Thoracic aorta (tissue), 2 donors: ENCODE data around the gene CCDC40. TPM values are rescaled to one million over a fixed set of nuclear protein-coding genes. Genes with fewer than 3 reads are reported as not detected.

Experiments
- ATAC-seq: fragments of 150-250 bp; one replicate; pipeline ENCODE4 v1.8.0; 2017; ENCODE audit warnings: low read depth; ENCODE audit not compliant: insufficient number of reproducible peaks, low FRiP score
- DNase-seq: peaks from one replicate; pipeline ENCODE4 v3.0.0-alpha.2; 2020; ENCODE audit warnings: low spot score
- H3K27ac ChIP-seq, 2 donors: fragments of 200-600 bp; sonication (generic); 1 replicate in 1 of 2; 2 replicates in 1 of 2; pipeline ENCODE4 v1.5.1; 2016; ENCODE audit warnings: mild to moderate bottlenecking in 2 of 2, moderate library complexity in 2 of 2
- H3K27me3 ChIP-seq: fragments of 200-600 bp; sonication (generic); replicated peaks from 2 replicates; pipeline ENCODE4 v1.6.0; 2016; ENCODE audit warnings: mild to moderate bottlenecking; ENCODE audit not compliant: insufficient read depth
- H3K36me3 ChIP-seq: fragments of 200-600 bp; sonication (generic); one replicate; pipeline ENCODE4 v1.5.1; 2016
- H3K4me1 ChIP-seq, 2 donors: fragments of 200-600 bp; sonication (generic); 1 replicate in 1 of 2; 2 replicates in 1 of 2; pipeline versions ENCODE4 v1.5.1 to v1.6.0; 2016; ENCODE audit warnings: low read depth in 2 of 2, mild to moderate bottlenecking in 1 of 2; ENCODE audit not compliant: control insufficient read depth in 1 of 2
- H3K4me3 ChIP-seq: fragments of 200-600 bp; sonication (generic); 2 replicates; pipeline ENCODE4 v1.5.1; 2016; ENCODE audit warnings: mild to moderate bottlenecking
- H3K9me3 ChIP-seq: fragments of 200-600 bp; sonication (generic); 2 replicates; pipeline ENCODE4 v1.5.1; 2016
- total RNA-seq, 2 donors: library from RNA; depleted of rRNA; stranded (reverse); fragments of >200 nt; gene quantifications; one replicate each; pipeline versions ENCODE4 v1.1.0 to v1.2.3, GENCODE V29; 2016
- TF ChIP-seq, protein P1 (sequence below): fragments of 200-600 bp; sonication (generic); IDR thresholded peaks from one replicate; pipeline ENCODE4 v1.5.1; 2019; ENCODE audit warnings: antibody characterized with exemption

CCDC40 gene
- total RNA-seq, 2 donors from 2014 or later = 4.4 to 6.5 TPM

- TF ChIP-seq, protein P1, sequence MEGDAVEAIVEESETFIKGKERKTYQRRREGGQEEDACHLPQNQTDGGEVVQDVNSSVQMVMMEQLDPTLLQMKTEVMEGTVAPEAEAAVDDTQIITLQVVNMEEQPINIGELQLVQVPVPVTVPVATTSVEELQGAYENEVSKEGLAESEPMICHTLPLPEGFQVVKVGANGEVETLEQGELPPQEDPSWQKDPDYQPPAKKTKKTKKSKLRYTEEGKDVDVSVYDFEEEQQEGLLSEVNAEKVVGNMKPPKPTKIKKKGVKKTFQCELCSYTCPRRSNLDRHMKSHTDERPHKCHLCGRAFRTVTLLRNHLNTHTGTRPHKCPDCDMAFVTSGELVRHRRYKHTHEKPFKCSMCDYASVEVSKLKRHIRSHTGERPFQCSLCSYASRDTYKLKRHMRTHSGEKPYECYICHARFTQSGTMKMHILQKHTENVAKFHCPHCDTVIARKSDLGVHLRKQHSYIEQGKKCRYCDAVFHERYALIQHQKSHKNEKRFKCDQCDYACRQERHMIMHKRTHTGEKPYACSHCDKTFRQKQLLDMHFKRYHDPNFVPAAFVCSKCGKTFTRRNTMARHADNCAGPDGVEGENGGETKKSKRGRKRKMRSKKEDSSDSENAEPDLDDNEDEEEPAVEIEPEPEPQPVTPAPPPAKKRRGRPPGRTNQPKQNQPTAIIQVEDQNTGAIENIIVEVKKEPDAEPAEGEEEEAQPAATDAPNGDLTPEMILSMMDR = no peak
- no peak for DNase-seq
- Histone ChIP-seq H3K9me3 (no peaks in the 10 kb centered on the region), H3K4me3 (no peak overlapping the region), H3K4me1 (no peaks in the 10 kb centered on the region), H3K27ac (no peak overlapping the region), H3K36me3 (peaks cover 22% of the 10 kb centered on the region), H3K27me3 (no peaks in the 10 kb centered on the region)
- no peak for ATAC-seq
Measured at GRCh38 chr17:80130992-80131391, 94.5 kb downstream of the CCDC40 start.

DNA sequence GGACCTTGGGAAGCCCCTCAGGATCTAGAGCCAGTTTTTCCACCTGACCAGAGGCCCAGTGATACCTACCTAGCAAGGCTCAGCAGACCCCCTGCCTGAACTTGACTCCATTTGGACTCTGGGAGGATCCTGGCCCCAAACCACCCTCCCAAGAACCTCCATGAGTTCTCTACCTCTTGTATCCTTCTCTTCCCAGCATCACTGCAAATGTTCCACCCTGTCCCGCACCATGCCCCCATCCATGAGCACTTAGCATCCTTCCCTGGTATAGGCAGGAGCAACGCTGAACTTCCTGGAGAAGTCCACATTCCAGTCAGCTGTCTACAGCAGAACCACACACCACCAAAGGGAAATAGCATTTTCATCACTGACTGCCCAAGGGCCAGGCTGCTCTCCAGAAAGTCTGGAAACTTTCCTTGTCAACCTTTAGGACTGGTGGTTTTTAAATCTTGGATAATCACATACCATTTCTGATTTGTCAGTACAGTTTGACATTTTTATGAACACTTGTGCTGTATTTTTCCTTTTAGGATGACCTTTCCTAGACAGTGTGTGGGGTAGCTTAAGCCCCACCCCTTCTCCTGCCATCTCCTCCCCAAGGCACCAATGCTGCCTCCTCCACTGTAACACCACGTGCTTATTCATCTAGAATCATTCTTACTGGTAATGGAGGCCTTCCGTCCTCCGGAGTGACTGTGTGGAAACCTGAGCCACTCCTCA is 96.6 kb downstream of the CCDC40 start:
- Histone ChIP-seq H3K27ac (no peak overlapping the region), H3K4me1 (no peaks in the 10 kb centered on the region), H3K27me3 (no peaks in the 10 kb centered on the region), H3K4me3 (no peak overlapping the region), H3K36me3 (peaks cover 39% of the 10 kb centered on the region), H3K9me3 (no peaks in the 10 kb centered on the region)
- ATAC-seq (no peak), DNase-seq (no peak)
- TF ChIP-seq, protein P1 = no peak

DNA sequence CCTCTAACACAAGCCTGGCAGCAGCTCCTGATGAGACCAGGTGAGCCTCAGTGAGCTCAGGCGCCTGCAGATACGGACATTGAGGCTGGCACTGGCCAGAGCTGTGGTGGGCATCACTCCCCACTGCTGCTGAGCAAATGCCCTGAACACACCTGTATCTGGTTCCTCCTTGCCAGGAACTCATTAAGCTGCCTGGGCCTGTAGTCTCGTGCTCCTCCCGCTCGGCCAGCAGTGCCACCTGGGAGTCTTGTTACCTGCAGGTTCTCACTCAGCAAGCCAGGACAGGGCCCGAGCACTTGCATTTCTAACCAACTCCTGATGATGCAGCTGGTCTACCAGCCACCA is 97.2 kb downstream of the CCDC40 start:
- ATAC-seq (no peak), DNase-seq (no peak)
- Histone ChIP-seq H3K9me3 (no peaks in the 10 kb centered on the region), H3K4me1 (no peaks in the 10 kb centered on the region), H3K4me3 (no peak overlapping the region), H3K27ac (no peak overlapping the region), H3K27me3 (no peaks in the 10 kb centered on the region), H3K36me3 (peaks cover 44% of the 10 kb centered on the region)
- TF ChIP-seq, protein P1 = no peak

- Histone ChIP-seq H3K4me1 (no peaks in the 10 kb centered on the region), H3K27ac (no peak overlapping the region), H3K36me3 (peaks cover 57% of the 10 kb centered on the region), H3K4me3 (no peak overlapping the region), H3K27me3 (no peaks in the 10 kb centered on the region), H3K9me3 (no peaks in the 10 kb centered on the region)
- ATAC-seq (no peak), DNase-seq (no peak)
- TF ChIP-seq, protein P1 = no peak
Measured at GRCh38 chr17:80137131-80137530, 100.7 kb downstream of the CCDC40 start.

DNA sequence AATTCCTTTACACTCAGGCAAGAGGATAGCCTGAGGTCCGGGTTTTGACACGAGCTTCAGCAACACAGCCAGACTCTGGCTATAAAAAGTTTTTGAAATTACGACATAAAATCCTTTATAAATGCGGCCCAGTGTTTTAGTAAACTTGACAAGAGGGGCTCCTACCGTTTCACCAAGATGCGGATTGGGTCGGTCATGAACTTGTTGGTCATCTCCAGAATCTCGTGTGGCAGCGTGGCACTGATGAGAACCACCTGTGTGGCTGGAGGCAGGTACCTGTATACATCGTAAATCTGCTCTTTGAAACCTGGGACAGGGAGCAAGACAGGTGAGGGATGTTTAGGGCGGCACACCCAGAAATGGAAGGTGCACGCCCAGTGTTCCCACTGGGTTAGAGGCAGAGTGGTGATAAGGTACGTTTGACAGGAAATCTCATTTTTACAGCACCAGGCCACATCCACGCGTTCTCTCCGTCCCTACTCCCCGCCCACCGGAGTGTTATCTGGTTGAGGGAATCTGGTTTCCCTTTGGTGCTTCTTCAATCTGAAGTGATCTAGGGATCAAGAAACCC is 102.5 kb downstream of the CCDC40 start:
- Histone ChIP-seq H3K4me1 (no peaks in the 10 kb centered on the region), H3K4me3 (no peak overlapping the region), H3K27ac (no peak overlapping the region), H3K27me3 (no peaks in the 10 kb centered on the region), H3K9me3 (no peaks in the 10 kb centered on the region), H3K36me3 (peaks cover 63% of the 10 kb centered on the region)
- DNase-seq = no peak
- ATAC-seq = no peak
- TF ChIP-seq, protein P1 = no peak
